ENCODE measurements around the gene PHKB. TPM values are rescaled to one million over a fixed set of nuclear protein-coding genes. Genes with fewer than 3 reads are reported as not detected.

The PHKB gene
- polyA plus RNA-seq, 1 donor from 2014 or later, result 99.5 TPM

GRCh38 chr16:47499700-47500264, 38.7 kb downstream of the PHKB start:
- no peaks in the 10 kb centered on the region for H3K79me2 ChIP-seq (replicated peaks; ENCODE audit: insufficient read depth, low read length)
- no peaks in the 10 kb centered on the region for H3K36me3 ChIP-seq (ENCODE audit: insufficient read depth, low read length)
- no peak overlapping the region for H2AFZ ChIP-seq (ENCODE audit: low read depth, low read length)
- H3K4me2 ChIP-seq (ENCODE audit: low read length), result no peak overlapping the region
- no peak overlapping the region for H3K9ac ChIP-seq (ENCODE audit: low read length)
- no peaks in the 10 kb centered on the region for H3K9me2 ChIP-seq (ENCODE audit: insufficient read depth, low read length)
- TF ChIP-seq RAD21 (conservative IDR thresholded peaks at IDR 0.05) (no peak), TAF1 (IDR thresholded peaks at IDR 0.05; ENCODE audit: low read depth) (no peak), EP300 (conservative IDR thresholded peaks at IDR 0.05; ENCODE audit: poor library complexity, severe bottlenecking) (no peak), SMC3 (conservative IDR thresholded peaks at IDR 0.05; ENCODE audit: poor library complexity) (no peak), REST (IDR thresholded peaks at IDR 0.05; ENCODE audit: borderline replicate concordance) (no peak), CTCF (IDR thresholded peaks at IDR 0.05; ENCODE audit: poor library complexity, severe bottlenecking) (no peak), POLR2AphosphoS5 (IDR thresholded peaks at IDR 0.05) (no peak), MXI1 (conservative IDR thresholded peaks at IDR 0.05; ENCODE audit: poor library complexity, severe bottlenecking) (no peak), EZH2 (IDR thresholded peaks at IDR 0.05; ENCODE audit: borderline replicate concordance, insufficient read depth, low read length, poor library complexity, severe bottlenecking) (no peak)
- H3F3A ChIP-seq (ENCODE audit: insufficient read depth, low read length, poor library complexity, severe bottlenecking), result no peaks in the 10 kb centered on the region
- no peaks in the 10 kb centered on the region for H3K27me3 ChIP-seq (ENCODE audit: insufficient read depth, low read depth, low read length)
- H4K20me1 ChIP-seq (ENCODE audit: insufficient read depth), result no peaks in the 10 kb centered on the region
- no peaks in the 10 kb centered on the region for H3K9me3 ChIP-seq (ENCODE audit: low read length)
- no peak overlapping the region for H3K4me3 ChIP-seq (ENCODE audit: low read length)
- no peak overlapping the region for H3K27ac ChIP-seq (ENCODE audit: low read length)

DNA sequence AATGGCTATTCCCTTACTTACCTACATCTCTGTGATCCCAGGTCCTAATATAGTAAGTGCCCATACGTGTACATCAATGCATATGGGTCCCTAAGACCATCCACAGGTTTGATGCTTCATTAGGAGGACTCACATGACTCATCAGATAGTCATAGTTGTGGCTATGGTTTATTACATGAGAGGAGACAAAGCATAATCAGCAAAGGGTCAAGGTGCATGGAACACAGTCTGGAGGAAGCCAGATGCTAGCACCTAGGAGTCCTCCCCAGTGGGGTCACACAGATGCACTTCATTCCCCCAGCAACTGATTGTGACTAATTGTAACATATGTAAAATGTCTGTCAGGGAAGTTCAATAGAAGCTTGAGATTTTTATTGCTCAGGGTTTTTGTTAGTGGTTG, 42.8 kb downstream of the PHKB start:
- Histone ChIP-seq H3K79me2 (replicated peaks; ENCODE audit: insufficient read depth, low read length) (no peaks in the 10 kb centered on the region), H3F3A (ENCODE audit: insufficient read depth, low read length, poor library complexity, severe bottlenecking) (no peaks in the 10 kb centered on the region), H2AFZ (ENCODE audit: low read depth, low read length) (no peak overlapping the region), H3K27me3 (ENCODE audit: insufficient read depth, low read depth, low read length) (no peaks in the 10 kb centered on the region), H3K4me3 (ENCODE audit: low read length) (no peak overlapping the region), H3K9me2 (ENCODE audit: insufficient read depth, low read length) (no peaks in the 10 kb centered on the region), H3K27ac (ENCODE audit: low read length) (no peak overlapping the region), H3K4me2 (ENCODE audit: low read length) (no peak overlapping the region), H3K36me3 (ENCODE audit: insufficient read depth, low read length) (no peaks in the 10 kb centered on the region), H3K9me3 (ENCODE audit: low read length) (no peaks in the 10 kb centered on the region), H3K9ac (ENCODE audit: low read length) (no peak overlapping the region), H4K20me1 (ENCODE audit: insufficient read depth) (no peaks in the 10 kb centered on the region)
- TF ChIP-seq EP300 (conservative IDR thresholded peaks at IDR 0.05; ENCODE audit: poor library complexity, severe bottlenecking) (no peak), SMC3 (conservative IDR thresholded peaks at IDR 0.05; ENCODE audit: poor library complexity) (no peak), CTCF (IDR thresholded peaks at IDR 0.05; ENCODE audit: poor library complexity, severe bottlenecking) (no peak), TAF1 (IDR thresholded peaks at IDR 0.05; ENCODE audit: low read depth) (no peak), EZH2 (IDR thresholded peaks at IDR 0.05; ENCODE audit: borderline replicate concordance, insufficient read depth, low read length, poor library complexity, severe bottlenecking) (no peak), POLR2AphosphoS5 (IDR thresholded peaks at IDR 0.05) (no peak), RAD21 (conservative IDR thresholded peaks at IDR 0.05) (no peak), MXI1 (conservative IDR thresholded peaks at IDR 0.05; ENCODE audit: poor library complexity, severe bottlenecking) (no peak), REST (IDR thresholded peaks at IDR 0.05; ENCODE audit: borderline replicate concordance) (no peak)
